Central memory CD8-positive, alpha-beta T cell (primary cell): ENCODE results near the gene CS.

Experiments
- ATAC-seq: fragments of 150-1000 bp; cut with Tn5 transposase; replicated peaks from 2 replicates; pipeline ENCODE4 v1.10.0; 2022; ENCODE audit warnings: mild to moderate bottlenecking, moderate FRiP score, moderate number of reproducible peaks; ENCODE audit not compliant: poor library complexity, severe bottlenecking; ENCODE audit errors: extremely low read depth
- DNase-seq, 2 donors: peaks; one replicate each; pipeline ENCODE4 v3.0.0; 2021; ENCODE audit warnings: low spot score in 2 of 2
- H3K27ac Mint-ChIP-seq: one replicate; pipeline ENCODE4 v1.8.0; 2022; ENCODE audit warnings: low read depth, mild to moderate bottlenecking, moderate library complexity, mixed read lengths
- H3K27me3 Mint-ChIP-seq: one replicate; pipeline ENCODE4 v1.8.0; 2022; ENCODE audit warnings: mixed read lengths
- H3K36me3 Mint-ChIP-seq: one replicate; pipeline ENCODE4 v1.8.0; 2022; ENCODE audit warnings: mild to moderate bottlenecking, moderate library complexity, mixed read lengths; ENCODE audit not compliant: insufficient read depth
- H3K4me1 Mint-ChIP-seq: one replicate; pipeline ENCODE4 v1.8.0; 2022; ENCODE audit warnings: mixed read lengths
- H3K4me3 Mint-ChIP-seq: one replicate; pipeline ENCODE4 v1.8.0; 2022; ENCODE audit warnings: mild to moderate bottlenecking, moderate library complexity, mixed read lengths
- H3K9me3 Mint-ChIP-seq: one replicate; pipeline ENCODE4 v1.8.0; 2022; ENCODE audit warnings: mixed read lengths

CS gene

DNA sequence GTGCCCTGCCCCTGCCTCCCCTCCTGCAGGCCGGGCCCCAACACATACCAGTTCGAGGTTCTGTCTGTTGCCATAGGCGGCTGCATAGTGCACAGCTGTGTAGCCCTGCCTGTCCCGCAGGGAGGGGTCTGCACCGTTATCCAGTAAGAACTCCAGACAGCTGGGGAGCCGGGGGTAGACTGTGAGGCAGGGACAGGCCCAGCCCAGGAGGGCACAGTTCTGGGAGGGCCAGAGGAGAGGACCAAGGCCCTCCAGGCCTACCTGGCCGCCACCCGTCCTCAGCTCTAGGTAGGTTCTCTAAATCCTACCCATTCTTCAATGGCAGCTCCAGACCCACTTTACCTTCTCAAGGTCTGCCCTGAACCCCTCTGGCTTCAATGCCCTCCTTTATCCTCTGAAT lies 51.4 kb downstream of the CS start:
- H3K27ac Mint-ChIP-seq: no peak overlapping the region
- DNase-seq (no peak), ATAC-seq (no peak)
- no peaks in the 10 kb centered on the region for H3K4me1 Mint-ChIP-seq
- peaks cover 49% of the 10 kb centered on the region for H3K36me3 Mint-ChIP-seq
- no peaks in the 10 kb centered on the region for H3K27me3 Mint-ChIP-seq
- H3K9me3 Mint-ChIP-seq: no peaks in the 10 kb centered on the region
- no peak overlapping the region for H3K4me3 Mint-ChIP-seq

DNA sequence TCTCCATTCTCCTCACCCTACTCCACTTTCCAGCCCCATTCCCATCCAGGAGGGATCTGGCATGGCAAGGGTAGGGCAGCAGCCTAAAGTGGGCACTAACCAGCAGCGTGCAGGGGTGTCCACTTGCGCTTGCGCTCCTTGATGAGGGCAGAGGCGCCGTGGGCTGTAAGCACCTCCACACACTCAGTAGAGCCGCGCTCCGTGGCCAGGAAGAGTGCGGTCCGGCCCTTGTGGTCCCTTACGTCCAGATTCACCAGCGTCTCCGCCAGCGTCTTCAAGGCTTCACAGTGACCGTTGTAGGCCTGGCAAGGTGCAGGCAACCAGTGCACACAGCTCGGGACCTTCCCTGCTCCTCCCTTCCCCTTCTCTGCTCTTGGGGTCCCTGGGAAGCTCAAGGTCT lies 52.2 kb downstream of the CS start:
- DNase-seq (no peak), ATAC-seq (no peak)
- peak overlapping the region; percentile 65 for H3K27ac Mint-ChIP-seq
- H3K27me3 Mint-ChIP-seq: no peaks in the 10 kb centered on the region
- peaks cover 41% of the 10 kb centered on the region for H3K36me3 Mint-ChIP-seq
- no peaks in the 10 kb centered on the region for H3K4me1 Mint-ChIP-seq
- no peaks in the 10 kb centered on the region for H3K9me3 Mint-ChIP-seq
- no peak overlapping the region for H3K4me3 Mint-ChIP-seq

DNA sequence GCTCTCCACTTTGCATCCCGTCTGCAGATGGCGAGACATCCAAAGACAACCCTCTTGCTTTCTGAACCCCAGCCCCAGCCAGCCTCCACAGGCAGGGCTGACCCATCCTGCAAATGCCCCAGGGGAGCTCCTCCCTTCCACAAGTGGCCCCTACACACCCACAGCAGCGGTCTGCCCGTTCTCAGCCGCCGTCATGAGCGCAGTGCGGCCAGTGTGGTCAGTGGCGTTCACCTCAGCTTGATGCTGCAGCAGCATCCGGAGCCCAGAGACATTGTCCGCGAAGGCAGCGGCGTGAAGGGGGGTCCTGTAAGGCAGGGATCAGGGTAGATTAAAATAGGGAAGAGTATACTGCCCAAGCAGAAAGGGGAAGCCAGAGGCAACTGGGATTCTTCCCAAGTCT lies 55.6 kb downstream of the CS start:
- Mint-ChIP-seq H3K36me3 (peaks cover 28% of the 10 kb centered on the region), H3K27me3 (no peaks in the 10 kb centered on the region), H3K4me1 (no peaks in the 10 kb centered on the region), H3K4me3 (no peak overlapping the region), H3K9me3 (no peaks in the 10 kb centered on the region), H3K27ac (no peak overlapping the region)
- no peak for ATAC-seq
- DNase-seq: no peak

DNA sequence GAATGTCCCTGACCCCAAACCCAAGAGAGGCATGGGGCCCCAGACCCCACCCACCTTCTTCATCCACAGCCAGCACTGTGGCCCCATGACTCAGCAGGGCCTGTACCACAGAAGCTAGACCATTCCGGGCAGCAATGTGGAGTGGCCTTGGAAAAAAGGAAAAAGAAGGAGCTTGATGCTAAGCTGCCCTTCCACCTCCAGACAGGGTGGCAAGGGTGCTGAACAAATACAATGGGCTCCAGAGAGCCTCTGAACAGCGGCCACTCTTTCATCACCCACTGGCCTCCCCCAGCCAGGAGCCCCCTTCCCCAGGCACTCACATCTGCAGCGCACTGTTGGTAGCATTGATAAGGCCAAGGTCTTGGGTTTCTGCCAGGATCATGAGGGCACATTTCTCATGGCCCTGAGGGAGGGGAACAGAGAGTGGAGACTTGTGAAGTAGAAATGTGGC lies 56.4 kb downstream of the CS start:
- Mint-ChIP-seq H3K4me1 (no peaks in the 10 kb centered on the region), H3K27me3 (no peaks in the 10 kb centered on the region), H3K36me3 (peaks cover 24% of the 10 kb centered on the region), H3K4me3 (no peak overlapping the region), H3K9me3 (no peaks in the 10 kb centered on the region), H3K27ac (no peak overlapping the region)
- DNase-seq (no peak), ATAC-seq (no peak)

DNA sequence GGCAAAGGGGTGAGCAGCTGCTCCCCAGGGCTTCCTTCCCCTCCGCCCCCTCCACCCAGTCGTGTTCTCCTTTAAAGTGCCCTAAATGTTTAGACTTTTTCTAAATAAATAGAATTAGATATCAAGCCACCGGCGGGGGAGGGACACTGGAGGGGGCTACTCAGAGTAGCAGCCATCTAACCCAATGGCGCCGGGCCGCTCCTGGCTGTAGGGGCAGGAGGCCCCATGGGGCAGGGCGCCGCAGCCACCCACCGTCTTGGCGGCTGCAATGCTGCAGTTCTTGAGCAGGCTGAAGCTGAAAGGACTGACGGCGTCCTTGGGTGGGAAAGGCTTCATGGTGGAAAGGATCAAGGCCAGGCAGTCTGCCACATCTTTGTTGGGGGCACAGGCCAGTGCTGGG lies 57.1 kb downstream of the CS start:
- peaks cover 24% of the 10 kb centered on the region for H3K36me3 Mint-ChIP-seq
- no peak overlapping the region for H3K4me3 Mint-ChIP-seq
- H3K27me3 Mint-ChIP-seq: no peaks in the 10 kb centered on the region
- H3K4me1 Mint-ChIP-seq: no peaks in the 10 kb centered on the region
- DNase-seq (no peak), ATAC-seq (no peak)
- no peak overlapping the region for H3K27ac Mint-ChIP-seq
- no peaks in the 10 kb centered on the region for H3K9me3 Mint-ChIP-seq

DNA sequence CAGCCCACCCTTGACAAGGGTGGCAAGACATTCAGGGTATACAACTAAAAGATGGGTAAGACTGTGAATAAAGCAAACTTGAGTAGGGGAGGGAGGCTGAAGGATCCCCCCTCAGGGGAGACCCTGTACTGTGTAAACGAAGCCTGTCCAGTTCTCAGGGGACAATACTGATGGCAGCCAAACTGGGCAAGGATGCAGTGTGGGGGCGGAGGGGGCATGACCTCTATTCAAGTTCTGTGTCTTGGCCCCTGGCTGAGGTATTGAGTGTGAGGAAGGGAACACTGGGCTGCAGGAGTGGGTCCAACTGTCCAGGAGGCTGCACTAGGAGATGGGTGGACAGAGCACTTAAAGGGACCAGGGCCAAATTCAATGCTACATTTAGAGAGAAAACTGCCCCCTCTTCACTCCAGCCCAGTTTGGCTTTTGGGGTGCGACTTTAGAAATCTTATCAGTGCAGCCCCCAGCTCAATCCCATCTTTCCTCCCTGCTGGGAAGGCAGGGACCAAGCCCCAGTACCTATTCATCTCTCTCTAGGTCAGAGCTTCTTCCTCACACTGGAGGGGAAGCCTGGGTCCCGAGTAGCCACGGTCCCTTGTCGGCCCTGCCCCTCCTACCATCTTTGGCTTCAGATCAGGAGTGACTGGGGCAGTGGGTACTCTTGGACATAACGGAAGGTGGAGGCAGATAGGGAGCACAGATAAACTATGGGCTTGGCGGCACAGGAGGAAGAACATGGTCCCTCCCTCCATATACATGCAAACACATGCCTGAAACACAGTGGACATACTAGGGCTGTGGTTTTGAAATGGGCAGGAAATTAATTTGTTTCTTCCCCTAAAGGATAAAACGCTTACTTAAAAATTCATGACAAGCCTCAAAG lies 58.5 kb downstream of the CS start:
- no peak for ATAC-seq
- Mint-ChIP-seq H3K9me3 (no peaks in the 10 kb centered on the region), H3K27me3 (no peaks in the 10 kb centered on the region)

DNA sequence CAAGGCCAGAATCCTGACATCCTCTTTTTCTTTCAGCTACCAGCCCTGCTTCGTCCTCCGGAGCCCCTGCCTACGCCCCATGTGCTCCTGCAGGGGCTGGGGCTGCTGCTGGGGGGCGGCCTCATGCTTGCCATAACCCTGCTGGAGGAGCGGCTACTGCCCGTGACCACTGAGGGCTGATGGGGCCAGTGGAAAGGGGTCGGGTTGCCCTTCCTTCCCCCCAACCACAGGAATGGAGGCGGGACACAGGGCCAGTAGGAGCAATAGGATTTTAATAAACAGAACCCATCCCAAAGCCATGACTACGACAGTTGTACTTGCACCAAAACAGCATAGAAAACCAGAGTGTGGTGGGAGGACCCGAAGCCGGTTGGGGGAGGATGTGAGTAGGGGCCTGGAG lies 62.6 kb downstream of the CS start:
- Mint-ChIP-seq H3K27me3 (no peaks in the 10 kb centered on the region), H3K9me3 (no peaks in the 10 kb centered on the region), H3K4me1 (peaks cover 5% of the 10 kb centered on the region), H3K4me3 (no peak overlapping the region), H3K27ac (no peak overlapping the region), H3K36me3 (peaks cover 9% of the 10 kb centered on the region)
- ATAC-seq: no peak
- DNase-seq: no peak

More for the DNA sequence above, 58.5 kb downstream of the CS start:
- peak overlapping the region; percentile 65 for H3K27ac Mint-ChIP-seq
- no peak overlapping the region for H3K4me3 Mint-ChIP-seq
- H3K4me1 Mint-ChIP-seq: peaks cover 1% of the 10 kb centered on the region
- no peak for DNase-seq
- peaks cover 21% of the 10 kb centered on the region for H3K36me3 Mint-ChIP-seq

DNA sequence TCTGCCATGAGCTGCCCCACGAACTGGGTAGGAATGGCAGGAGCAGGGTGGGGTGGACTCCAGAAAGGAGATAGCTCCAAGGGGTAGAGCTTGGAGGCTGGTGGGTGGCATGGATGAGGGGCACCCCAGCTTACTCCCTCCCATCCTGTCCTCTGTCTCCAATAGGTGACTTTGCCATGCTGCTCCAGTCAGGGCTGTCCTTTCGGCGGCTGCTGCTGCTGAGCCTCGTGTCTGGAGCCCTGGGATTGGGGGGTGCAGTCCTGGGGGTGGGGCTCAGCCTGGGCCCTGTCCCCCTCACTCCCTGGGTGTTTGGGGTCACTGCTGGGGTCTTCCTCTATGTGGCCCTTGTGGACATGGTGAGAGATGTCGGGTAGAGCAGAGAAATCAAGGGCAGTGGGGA lies 63.1 kb downstream of the CS start:
- Mint-ChIP-seq H3K36me3 (peaks cover 9% of the 10 kb centered on the region), H3K4me3 (no peak overlapping the region), H3K9me3 (no peaks in the 10 kb centered on the region), H3K27ac (no peak overlapping the region), H3K4me1 (peaks cover 5% of the 10 kb centered on the region), H3K27me3 (no peaks in the 10 kb centered on the region)
- DNase-seq (no peak), ATAC-seq (no peak)

DNA sequence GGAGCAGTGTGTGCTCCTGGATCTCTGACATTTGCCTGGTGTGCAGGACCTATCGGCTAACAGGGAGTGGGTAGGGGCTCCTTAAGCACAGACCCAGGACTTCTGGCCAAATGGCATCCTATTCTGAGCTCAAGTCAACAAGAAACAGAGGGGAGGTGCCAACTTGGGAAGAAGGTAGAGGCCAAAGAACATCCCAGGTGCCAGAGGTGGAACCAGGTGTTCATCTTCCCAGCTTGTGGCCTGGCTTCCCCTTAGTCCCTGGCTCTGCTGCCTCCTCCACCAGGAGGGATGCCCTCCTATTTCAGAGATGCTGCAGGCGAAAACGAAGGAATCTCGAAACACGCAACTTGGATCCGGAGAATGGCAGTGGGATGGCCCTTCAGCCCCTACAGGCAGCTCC lies 64.0 kb downstream of the CS start:
- peaks cover 5% of the 10 kb centered on the region for H3K4me1 Mint-ChIP-seq
- DNase-seq: no peak
- no peak overlapping the region for H3K4me3 Mint-ChIP-seq
- no peak overlapping the region for H3K27ac Mint-ChIP-seq
- no peak for ATAC-seq
- H3K36me3 Mint-ChIP-seq: peaks cover 7% of the 10 kb centered on the region
- H3K27me3 Mint-ChIP-seq: no peaks in the 10 kb centered on the region
- H3K9me3 Mint-ChIP-seq: no peaks in the 10 kb centered on the region

DNA sequence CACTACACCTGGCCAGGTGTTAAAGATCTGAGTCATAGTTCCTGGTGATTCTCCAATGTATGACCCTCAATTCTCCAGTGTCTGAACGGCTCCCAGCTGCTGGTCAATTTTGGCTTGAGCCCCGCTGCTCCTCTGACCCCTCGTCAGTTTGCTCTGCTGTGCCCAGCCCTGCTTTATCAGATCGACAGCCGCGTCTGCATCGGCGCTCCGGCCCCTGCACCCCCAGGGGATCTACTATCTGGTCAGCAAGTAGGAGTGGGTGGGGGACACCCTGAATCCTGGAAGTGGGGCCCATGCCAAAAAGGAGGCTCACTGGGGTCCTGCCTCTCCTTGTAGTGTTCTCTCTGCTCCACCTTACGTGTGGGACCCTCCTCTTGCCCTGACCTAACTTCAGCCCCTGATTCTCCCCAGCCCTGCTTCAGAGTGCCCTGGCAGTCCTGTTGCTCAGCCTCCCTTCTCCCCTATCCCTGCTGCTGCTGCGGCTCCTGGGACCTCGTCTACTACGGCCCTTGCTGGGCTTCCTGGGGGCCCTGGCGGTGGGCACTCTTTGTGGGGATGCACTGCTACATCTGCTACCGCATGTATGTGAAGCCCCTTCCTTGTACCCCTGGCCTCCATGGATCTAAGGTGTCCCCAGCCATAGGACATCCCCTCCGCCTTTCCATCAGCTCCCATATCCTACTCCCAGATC lies 65.2 kb downstream of the CS start:
- DNase-seq (no peak), ATAC-seq (no peak)
- no peak overlapping the region for H3K4me3 Mint-ChIP-seq
- no peaks in the 10 kb centered on the region for H3K9me3 Mint-ChIP-seq
- peaks cover 4% of the 10 kb centered on the region for H3K36me3 Mint-ChIP-seq
- H3K27ac Mint-ChIP-seq: peak overlapping the region; percentile 3
- peaks cover 5% of the 10 kb centered on the region for H3K4me1 Mint-ChIP-seq
- no peaks in the 10 kb centered on the region for H3K27me3 Mint-ChIP-seq

DNA sequence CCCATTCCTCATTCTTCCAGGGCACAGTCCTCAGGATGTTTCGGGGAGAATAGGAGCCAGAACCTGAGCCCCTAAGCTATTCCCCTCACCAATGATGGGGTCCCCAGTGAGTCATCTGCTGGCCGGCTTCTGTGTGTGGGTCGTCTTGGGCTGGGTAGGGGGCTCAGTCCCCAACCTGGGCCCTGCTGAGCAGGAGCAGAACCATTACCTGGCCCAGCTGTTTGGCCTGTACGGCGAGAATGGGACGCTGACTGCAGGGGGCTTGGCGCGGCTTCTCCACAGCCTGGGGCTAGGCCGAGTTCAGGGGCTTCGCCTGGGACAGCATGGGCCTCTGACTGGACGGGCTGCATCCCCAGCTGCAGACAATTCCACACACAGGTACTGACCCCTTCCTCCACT lies 68.9 kb downstream of the CS start:
- H3K36me3 Mint-ChIP-seq: peaks cover 10% of the 10 kb centered on the region
- no peak overlapping the region for H3K4me3 Mint-ChIP-seq
- ATAC-seq (no peak), DNase-seq (no peak)
- no peaks in the 10 kb centered on the region for H3K4me1 Mint-ChIP-seq
- no peaks in the 10 kb centered on the region for H3K27me3 Mint-ChIP-seq
- no peak overlapping the region for H3K27ac Mint-ChIP-seq
- no peaks in the 10 kb centered on the region for H3K9me3 Mint-ChIP-seq

DNA sequence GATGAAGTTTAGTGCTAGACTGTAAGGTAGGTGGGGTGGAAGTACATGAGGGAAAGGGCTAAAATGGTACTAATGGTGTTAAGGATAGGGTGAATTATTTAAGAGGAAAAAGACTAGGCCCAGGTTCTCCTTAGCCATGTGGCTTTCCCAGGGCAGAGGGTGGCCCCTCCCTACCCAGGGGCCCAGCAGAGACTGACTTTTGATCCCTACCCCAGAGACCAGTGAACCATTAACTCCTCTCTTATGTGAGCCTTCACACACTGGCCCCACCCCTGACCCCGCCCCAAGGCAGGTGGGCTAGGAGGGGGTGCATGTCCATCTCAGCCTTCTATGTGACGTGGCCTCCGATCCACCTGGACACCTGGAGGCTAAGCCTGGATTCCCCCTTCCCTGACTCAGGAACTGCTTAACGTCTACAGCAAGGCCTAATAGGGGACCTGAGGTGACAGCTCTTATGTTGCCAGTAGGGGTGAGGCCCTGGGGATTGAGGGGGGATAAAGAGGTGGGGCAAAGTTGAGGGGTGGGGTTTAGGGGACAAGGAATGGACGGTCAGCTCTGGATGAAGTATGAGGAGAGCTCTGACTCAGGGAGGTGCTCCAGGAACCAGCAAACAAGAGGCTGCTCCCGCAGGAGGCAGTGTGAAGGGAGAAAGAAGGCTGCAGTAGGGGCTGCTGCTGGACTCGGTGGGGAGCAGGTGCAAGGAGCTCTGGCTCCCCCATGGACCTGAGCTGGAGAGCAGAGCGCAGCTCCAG lies 69.5 kb downstream of the CS start:
- DNase-seq (no peak), ATAC-seq (no peak)
- Mint-ChIP-seq H3K27me3 (no peaks in the 10 kb centered on the region), H3K4me1 (peaks cover 1% of the 10 kb centered on the region), H3K36me3 (peaks cover 10% of the 10 kb centered on the region), H3K4me3 (no peak overlapping the region), H3K9me3 (no peaks in the 10 kb centered on the region), H3K27ac (no peak overlapping the region)
